H1 (cell line): ENCODE data around the gene KSR2. TPM values are rescaled to one million over a fixed set of nuclear protein-coding genes. Genes with fewer than 3 reads are reported as not detected.

Source experiments
- CTCF ChIA-PET: fragments of 300-600 bp; sonication (Branson Sonifier 250); formaldehyde crosslinking; loops from one replicate; lab custom pipeline; 2021; ENCODE audit not compliant: partially characterized antibody; lab: Charles Lee
- POLR2A ChIA-PET: fragments of 300-600 bp; sonication (Branson Sonifier 250); formaldehyde crosslinking; loops from one replicate; lab custom pipeline; 2021; ENCODE audit warnings: inconsistent platforms; ENCODE audit not compliant: partially characterized antibody; lab: Charles Lee
- DNase-seq, 2 experiments: peaks; one replicate each; pipeline versions ENCODE4 v3.0.0 to v3.0.0-alpha.2; 2010 to 2022; ENCODE audit warnings: low spot score in 2 of 2, low read depth in 1 of 2, mixed read lengths in 1 of 2
- FAIRE-seq: peaks from 2 replicates; lab custom pipeline; 2011; peaks lifted over from hg19 to GRCh38; lab: Jason Lieb, UNC
- H2AFZ ChIP-seq: 2 replicates; pipeline ENCODE4 v1.8.1; 2012; ENCODE audit warnings: low read length, inconsistent platforms
- H2AK5ac ChIP-seq: 2 replicates; pipeline ENCODE4 v1.6.1; 2013; ENCODE audit warnings: low read depth, low read length
- H2BK120ac ChIP-seq: replicated peaks from 2 replicates; pipeline ENCODE3; 2013; ENCODE audit warnings: low read depth, low read length, inconsistent platforms
- H2BK12ac ChIP-seq: 2 replicates; pipeline ENCODE4 v1.6.1; 2013; ENCODE audit warnings: low read depth, low read length
- H2BK15ac ChIP-seq: 2 replicates; pipeline ENCODE4 v1.6.1; 2013; ENCODE audit warnings: low read length
- H2BK20ac ChIP-seq: 2 replicates; pipeline ENCODE4 v1.6.1; 2013; ENCODE audit warnings: low read length
- H2BK5ac ChIP-seq: 2 replicates; pipeline ENCODE4 v1.6.1; 2013; ENCODE audit warnings: low read depth, low read length
- H3K14ac ChIP-seq: 2 replicates; pipeline ENCODE4 v1.6.1; 2013; ENCODE audit warnings: inconsistent platforms; ENCODE audit not compliant: insufficient read length
- H3K18ac ChIP-seq: 2 replicates; pipeline ENCODE4 v1.6.1; 2013; ENCODE audit warnings: low read length; ENCODE audit errors: extremely low read depth
- H3K23ac ChIP-seq: 2 replicates; pipeline ENCODE4 v1.6.1; 2013; ENCODE audit warnings: inconsistent platforms; ENCODE audit not compliant: insufficient read length
- H3K23me2 ChIP-seq: 2 replicates; pipeline ENCODE4 v1.6.1; 2013; ENCODE audit warnings: low read depth, low read length
- H3K27ac ChIP-seq: 2 replicates; pipeline ENCODE4 v1.6.1; 2011; ENCODE audit warnings: low read depth, low read length, inconsistent platforms
- H3K27me3 ChIP-seq, 4 experiments: replicated peaks in 1 of 4; 1 replicate in 1 of 4; 2 replicates in 3 of 4; pipeline versions ENCODE4 v1.6.1 to v1.8.1; 2011 to 2013; ENCODE audit warnings: low read length in 3 of 4, mild to moderate bottlenecking in 3 of 4, inconsistent platforms in 2 of 4, mixed read lengths in 2 of 4, moderate library complexity in 1 of 4; ENCODE audit not compliant: control insufficient read depth in 3 of 4, insufficient read depth in 3 of 4; ENCODE audit errors: extremely low read depth in 1 of 4
- H3K36me3 ChIP-seq, 4 experiments: 2 replicates each; pipeline versions ENCODE4 v1.6.1 to v1.8.1; 2011 to 2013; ENCODE audit warnings: mild to moderate bottlenecking in 4 of 4, low read length in 3 of 4, moderate library complexity in 2 of 4, control low read depth in 1 of 4, inconsistent platforms in 1 of 4; ENCODE audit not compliant: insufficient read depth in 4 of 4, control insufficient read depth in 2 of 4
- H3K4ac ChIP-seq: replicated peaks from 2 replicates; pipeline ENCODE3; 2013; ENCODE audit warnings: low read length, low read depth, mixed read lengths, inconsistent platforms; ENCODE audit not compliant: insufficient read length
- H3K4me1 ChIP-seq, 4 experiments: replicated peaks in 1 of 4; 1 replicate in 1 of 4; 2 replicates in 3 of 4; pipeline versions ENCODE4 v1.6.1 to v1.8.1; 2011 to 2013; ENCODE audit warnings: low read length in 3 of 4, inconsistent platforms in 2 of 4, mixed read lengths in 1 of 4; ENCODE audit not compliant: insufficient read depth in 4 of 4, control insufficient read depth in 3 of 4
- H3K4me2 ChIP-seq, 2 experiments: 2 replicates each; pipeline versions ENCODE4 v1.6.1 to v1.8.1; 2011 to 2013; ENCODE audit warnings: low read depth in 2 of 2, low read length in 2 of 2, control low read depth in 1 of 2, inconsistent platforms in 1 of 2, mild to moderate bottlenecking in 1 of 2; ENCODE audit not compliant: insufficient read depth in 1 of 2
- H3K4me3 ChIP-seq, 4 experiments: fragments of 200-600, 300-600 bp in 1 of 4; sonication (generic), shearing (Covaris generic), sonication (Bioruptor Twin) in 1 of 4; 2 replicates each; pipeline versions ENCODE4 v1.5.1 to v1.8.1; 2011 to 2016; ENCODE audit warnings: low read length in 4 of 4, low read depth in 3 of 4, control low read depth in 2 of 4, inconsistent platforms in 2 of 4, mild to moderate bottlenecking in 2 of 4, mixed read lengths in 1 of 4, moderate library complexity in 1 of 4; ENCODE audit not compliant: insufficient read depth in 2 of 4; ENCODE audit errors: extremely low read depth in 1 of 4
- H3K56ac ChIP-seq: replicated peaks from 2 replicates; pipeline ENCODE3; 2013; ENCODE audit warnings: low read depth, mild to moderate bottlenecking, mixed read lengths, low read length, inconsistent platforms; ENCODE audit not compliant: insufficient read length
- H3K79me1 ChIP-seq: 2 replicates; pipeline ENCODE4 v1.6.1; 2013; ENCODE audit warnings: low read depth, low read length, control low read depth
- H3K79me2 ChIP-seq, 2 experiments: 2 replicates each; pipeline versions ENCODE4 v1.6.1 to v1.8.1; 2012 to 2013; ENCODE audit warnings: low read length in 2 of 2, mild to moderate bottlenecking in 2 of 2, inconsistent platforms in 1 of 2; ENCODE audit not compliant: insufficient read depth in 2 of 2, control insufficient read depth in 1 of 2
- H3K9ac ChIP-seq, 4 experiments: replicated peaks in 1 of 4; 1 replicate in 1 of 4; 2 replicates in 3 of 4; pipeline versions ENCODE4 v1.6.1 to v1.8.1; 2011 to 2013; ENCODE audit warnings: low read depth in 3 of 4, low read length in 3 of 4, control low read depth in 2 of 4, mild to moderate bottlenecking in 2 of 4, moderate library complexity in 2 of 4, inconsistent platforms in 1 of 4; ENCODE audit errors: extremely low read depth in 1 of 4
- H3K9me3 ChIP-seq, 2 experiments: 2 replicates each; pipeline versions ENCODE4 v1.6.1 to v1.8.1; 2012 to 2013; ENCODE audit warnings: mild to moderate bottlenecking in 2 of 2, moderate library complexity in 2 of 2, control low read depth in 1 of 2, inconsistent platforms in 1 of 2, low read depth in 1 of 2, low read length in 1 of 2, mixed read lengths in 1 of 2; ENCODE audit not compliant: insufficient read depth in 2 of 2
- H4K20me1 ChIP-seq, 2 experiments: replicated peaks in 1 of 2; 2 replicates each; pipeline versions ENCODE3 to v1.8.1; 2011 to 2013; ENCODE audit warnings: inconsistent platforms in 2 of 2, low read length in 2 of 2, mild to moderate bottlenecking in 1 of 2; ENCODE audit not compliant: insufficient read depth in 2 of 2, control insufficient read depth in 1 of 2
- H4K5ac ChIP-seq: 2 replicates; pipeline ENCODE4 v1.6.1; 2013; ENCODE audit warnings: low read length, low read depth, mixed read lengths, inconsistent platforms; ENCODE audit not compliant: insufficient read length
- H4K8ac ChIP-seq: 2 replicates; pipeline ENCODE4 v1.8.0; 2013; ENCODE audit warnings: mild to moderate bottlenecking, moderate library complexity, low read length, inconsistent platforms; ENCODE audit not compliant: insufficient read depth; ENCODE audit errors: extremely low read depth
- H4K91ac ChIP-seq: replicated peaks from 2 replicates; pipeline ENCODE3; 2013; ENCODE audit warnings: low read length, mixed read lengths, inconsistent platforms; ENCODE audit not compliant: insufficient read length
- BACH1 ChIP-seq: IDR thresholded peaks from 2 replicates; pipeline ENCODE4 v1.6.1; 2012; ENCODE audit warnings: low read length, improper control_type of control experiment
- CBX8 ChIP-seq: fragments of 300-800, 300-1000 bp; sonication (generic); IDR thresholded peaks from 2 replicates; pipeline ENCODE4 v1.7.1; 2016; ENCODE audit warnings: low read depth, low read length, borderline replicate concordance
- CTBP2 ChIP-seq: IDR thresholded peaks from 2 replicates; pipeline ENCODE4 v1.7.0; 2011; ENCODE audit warnings: borderline replicate concordance, mild to moderate bottlenecking, moderate library complexity, mixed read lengths, low read length; ENCODE audit not compliant: insufficient read depth, insufficient read length
- CTCF ChIP-seq, 3 experiments: IDR thresholded peaks; 1 replicate in 2 of 3; 2 replicates in 1 of 3; pipeline versions ENCODE4 v1.5.1 to v1.6.1; 2011; ENCODE audit warnings: low read length in 3 of 3, mild to moderate bottlenecking in 3 of 3, inconsistent platforms in 2 of 3, low read depth in 1 of 3, moderate library complexity in 1 of 3; ENCODE audit not compliant: insufficient read depth in 1 of 3; ENCODE audit errors: control extremely low read depth in 1 of 3
- KDM4A ChIP-seq: IDR thresholded peaks from one replicate; pipeline ENCODE4 v1.7.1; 2012; ENCODE audit warnings: low read depth, mild to moderate bottlenecking, moderate library complexity, low read length, inconsistent platforms; ENCODE audit not compliant: severe bottlenecking
- NANOG ChIP-seq: IDR thresholded peaks from 2 replicates; pipeline ENCODE4 v1.6.1; 2011; ENCODE audit warnings: low read length, low read depth, mild to moderate bottlenecking, inconsistent platforms; ENCODE audit not compliant: insufficient read depth, poor library complexity, severe bottlenecking
- POLR2A ChIP-seq, 2 experiments: IDR thresholded peaks; 1 replicate in 1 of 2; 2 replicates in 1 of 2; pipeline ENCODE4 v1.6.1; 2011; ENCODE audit warnings: low read depth in 2 of 2, low read length in 2 of 2, mild to moderate bottlenecking in 2 of 2; ENCODE audit errors: control extremely low read depth in 1 of 2
- RFX5 ChIP-seq: IDR thresholded peaks from 2 replicates; pipeline ENCODE4 v1.6.1; 2011; ENCODE audit warnings: low read depth, low read length, improper control_type of control experiment, borderline replicate concordance
- RXRA ChIP-seq: IDR thresholded peaks from 2 replicates; pipeline ENCODE4 v1.6.1; 2011; ENCODE audit warnings: low read depth, mild to moderate bottlenecking, low read length, moderate library complexity; ENCODE audit not compliant: insufficient read depth
- SIX5 ChIP-seq: IDR thresholded peaks from 2 replicates; pipeline ENCODE4 v1.6.1; 2011; ENCODE audit warnings: mild to moderate bottlenecking, low read depth, low read length
- TEAD4 ChIP-seq: IDR thresholded peaks from 2 replicates; pipeline ENCODE4 v1.6.1; 2012; ENCODE audit warnings: low read depth, low read length, inconsistent platforms, mixed read lengths
- WGBS, 2 experiments: shearing (Covaris generic) in 1 of 2; methylation state at CpG; one replicate each; pipeline versions ENCODE4 v1.1.6 to v1.1.7; 2013 to 2015; ENCODE audit warnings: low lambda C conversion rate in 2 of 2, mixed read lengths in 2 of 2, inconsistent platforms in 1 of 2, low coverage in 1 of 2, missing lambda C conversion rate in 1 of 2; ENCODE audit not compliant: insufficient replicate concordance in 2 of 2, insufficient coverage in 1 of 2, insufficient read length in 1 of 2; ENCODE audit errors: extremely low coverage in 1 of 2, missing lambda C conversion rate in 1 of 2; 5-methylcytosine and 5-hydroxymethylcytosine counted together
- polyA plus RNA-seq, 7 experiments: library from polyadenylated mRNA; depleted of rRNA in 3 of 7; stranded (reverse) in 5 of 7; unstranded in 2 of 7; fragments of >200 nt in 5 of 7; fragments of 200-250 nt in 2 of 7; gene quantifications; 1 replicate in 5 of 7; 2 replicates in 1 of 7; 4 replicates in 1 of 7; pipeline versions ENCODE4 v1.2.1 to v1.2.3, GENCODE V29; 2011 to 2013; ENCODE audit warnings: missing spikeins in 2 of 7, mixed read lengths in 2 of 7
- total RNA-seq: library from RNA; stranded (reverse); fragmentation: NEBNext Ultra II Directional; extraction: Animal tissue kit (Norgen Biotek cat#: 25700); gene quantifications from 2 replicates; pipeline ENCODE4 v1.2.1, GENCODE V29; 2021

Gene KSR2
- total and polyA plus RNA-seq, 2 of the 8 experiments (the other 6 are each of a cell fraction or from before 2014, with no cell fraction given): 0.74 to 2.2 TPM

GRCh38 chr12:117836476-117836875, 132.3 kb downstream of the KSR2 start:
- Histone ChIP-seq H3K79me2 (no peaks in the 10 kb centered on the region), H3K18ac (no peak overlapping the region), H4K91ac (no peak overlapping the region), H3K23me2 (0 out of 2 replicates have a peak, but pooled peaks cover 2% of the 10 kb centered on the region), H2AK5ac (no peak overlapping the region), H2BK20ac (no peak overlapping the region), H3K27me3 (no peaks in the 10 kb centered on the region), H2BK120ac (no peak overlapping the region), H4K5ac (no peak overlapping the region), H3K56ac (no peak overlapping the region), H4K20me1 (no peaks in the 10 kb centered on the region), H2BK12ac (no peak overlapping the region), H3K79me1 (no peaks in the 10 kb centered on the region), H3K9ac (no peak overlapping the region), H3K4me1 (peaks cover 0 to 5% (median 2%) of the 10 kb centered on the region in 4 experiments; a peak in 4 of 7 replicates), H4K8ac (no peak overlapping the region), H3K4ac (no peak overlapping the region), H2AFZ (no peak overlapping the region), H2BK5ac (no peak overlapping the region), H3K23ac (no peak overlapping the region), H3K9me3 (no peaks in the 10 kb centered on the region), H3K4me2 (no peak overlapping the region), H3K4me3 (no peak overlapping the region), H3K27ac (no peak overlapping the region), H3K14ac (no peak overlapping the region), H2BK15ac (no peak overlapping the region), H3K36me3 (no peaks in the 10 kb centered on the region)
- DNase-seq: no peak
- POLR2A ChIA-PET: interaction anchor here (0.9 to 1.5 kb wide), 3 partner anchors 165 to 624 kb away, joined by 3 to 5 read pairs (median 3); no protein-coding TSS in a partner anchor
- WGBS, 2 experiments: 91% methylated on average over 9 of the region's 9 CpGs; no CpG with 5 or more reads in 1 of the 2 experiments
- FAIRE-seq: no peak
- CTCF ChIA-PET: interaction anchor here (0.7 to 6.3 kb wide), 57 partner anchors 8 to 661 kb away, joined by 3 to 67 read pairs (median 5); no protein-coding TSS in a partner anchor
- TF ChIP-seq SIX5 (no peak), CBX8 (no peak), CTBP2 (no peak), RXRA (no peak), CTCF (IDR thresholded peaks at IDR 0.05; ENCODE audit: control extremely low read depth in 1 of 3, insufficient read depth in 1 of 3, low read depth in 1 of 3, low read length in 3 of 3) (no peak), KDM4A (no peak), RFX5 (no peak), BACH1 (no peak), TEAD4 (no peak), POLR2A (IDR thresholded peaks at IDR 0.05; ENCODE audit: control extremely low read depth in 1 of 2, low read depth in 2 of 2, low read length in 2 of 2) (no peak), NANOG (no peak)
